ENCODE results near the gene TFDP1.

The TFDP1 gene

DNA sequence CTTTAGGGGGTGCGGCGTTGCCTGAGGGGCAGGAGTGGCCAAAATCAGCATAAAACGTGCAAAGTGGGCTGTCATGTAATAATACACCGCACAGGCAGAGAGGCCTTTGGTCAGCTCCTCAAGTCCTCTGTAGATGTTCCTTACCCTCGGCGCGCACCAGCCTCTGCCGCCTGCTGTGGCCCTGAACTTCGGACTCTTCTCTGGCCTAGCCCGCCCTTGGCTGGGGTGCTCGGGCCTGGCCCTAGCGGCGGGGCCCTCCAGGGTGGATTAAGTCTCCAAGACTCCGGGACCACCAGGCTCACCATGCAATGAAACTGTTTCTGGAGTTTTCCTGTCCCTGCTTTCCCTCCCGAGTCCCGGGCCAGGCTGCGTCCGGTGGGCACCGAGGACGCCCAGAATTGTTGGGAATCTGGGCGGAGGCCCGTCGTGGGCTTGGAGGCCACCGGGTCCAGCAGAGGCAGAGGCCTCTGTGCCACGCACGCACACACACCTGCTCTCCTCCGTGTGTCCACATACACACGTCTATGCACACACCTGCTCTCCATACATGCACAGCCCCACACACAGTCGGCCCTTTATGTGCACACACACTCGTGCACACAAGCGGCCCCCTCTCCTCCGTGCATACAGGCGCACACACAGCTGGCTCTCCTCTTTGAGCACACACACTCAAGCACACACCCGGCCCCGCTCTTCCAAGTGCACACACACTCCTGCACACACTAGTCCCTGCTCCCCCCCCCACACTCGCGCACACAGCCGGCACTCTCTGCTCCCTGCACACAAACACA lies 1.5 kb upstream of the TFDP1 start:
- no peak for DNase-seq (ENCODE audit: low read depth)
- H3K4me3 ChIP-seq (ENCODE audit: low read depth, low read length) = no peak overlapping the region
- TF ChIP-seq, protein P1, sequence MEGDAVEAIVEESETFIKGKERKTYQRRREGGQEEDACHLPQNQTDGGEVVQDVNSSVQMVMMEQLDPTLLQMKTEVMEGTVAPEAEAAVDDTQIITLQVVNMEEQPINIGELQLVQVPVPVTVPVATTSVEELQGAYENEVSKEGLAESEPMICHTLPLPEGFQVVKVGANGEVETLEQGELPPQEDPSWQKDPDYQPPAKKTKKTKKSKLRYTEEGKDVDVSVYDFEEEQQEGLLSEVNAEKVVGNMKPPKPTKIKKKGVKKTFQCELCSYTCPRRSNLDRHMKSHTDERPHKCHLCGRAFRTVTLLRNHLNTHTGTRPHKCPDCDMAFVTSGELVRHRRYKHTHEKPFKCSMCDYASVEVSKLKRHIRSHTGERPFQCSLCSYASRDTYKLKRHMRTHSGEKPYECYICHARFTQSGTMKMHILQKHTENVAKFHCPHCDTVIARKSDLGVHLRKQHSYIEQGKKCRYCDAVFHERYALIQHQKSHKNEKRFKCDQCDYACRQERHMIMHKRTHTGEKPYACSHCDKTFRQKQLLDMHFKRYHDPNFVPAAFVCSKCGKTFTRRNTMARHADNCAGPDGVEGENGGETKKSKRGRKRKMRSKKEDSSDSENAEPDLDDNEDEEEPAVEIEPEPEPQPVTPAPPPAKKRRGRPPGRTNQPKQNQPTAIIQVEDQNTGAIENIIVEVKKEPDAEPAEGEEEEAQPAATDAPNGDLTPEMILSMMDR (IDR thresholded peaks at IDR 0.05; ENCODE audit: control insufficient read depth, extremely low read depth, insufficient read depth) = no peak

DNA sequence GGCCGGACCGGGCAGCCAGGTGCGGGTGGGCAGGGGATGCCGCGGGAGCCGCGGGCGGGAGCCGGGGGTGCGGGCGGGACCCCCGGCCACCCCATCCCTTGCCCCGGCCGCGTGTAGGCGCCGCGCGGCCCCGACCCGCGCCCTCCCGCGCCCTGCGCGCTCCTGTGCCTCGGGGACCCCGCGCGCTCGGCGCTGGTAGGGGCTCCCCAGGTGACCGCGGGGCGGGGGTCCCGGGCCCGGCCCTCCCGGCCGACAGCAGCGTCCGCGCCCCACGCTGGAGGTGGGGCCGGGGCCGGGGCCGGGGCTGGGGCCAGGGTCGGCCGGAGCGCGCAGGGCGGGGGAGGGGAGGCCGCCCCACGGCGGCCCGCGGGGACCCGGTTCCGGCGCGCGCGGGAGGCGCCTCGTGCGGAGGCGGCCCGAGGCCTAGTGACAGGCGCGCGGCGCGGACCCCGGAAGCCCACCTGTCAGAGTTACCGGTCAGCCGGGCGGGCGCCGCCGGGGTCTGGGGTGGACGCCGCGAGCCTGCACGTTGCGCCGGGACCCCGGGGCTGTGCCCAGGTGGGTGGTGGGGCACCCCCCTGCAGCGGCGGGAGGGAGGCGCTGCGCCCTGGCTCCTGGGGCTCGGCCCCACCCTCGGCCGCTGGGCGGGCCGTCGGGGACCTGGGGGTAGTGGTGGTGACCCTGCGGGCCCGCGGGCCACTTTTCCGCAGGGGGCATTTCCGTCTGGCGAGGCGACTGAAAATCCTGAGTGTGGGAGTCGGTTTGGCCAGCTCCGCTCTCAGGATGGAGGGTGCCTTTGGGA lies 518 bp downstream of the TFDP1 start:
- TF ChIP-seq, protein P1 (IDR thresholded peaks at IDR 0.05; ENCODE audit: control insufficient read depth, extremely low read depth, insufficient read depth) = no peak
- H3K4me3 ChIP-seq (ENCODE audit: low read depth, low read length) = peak overlapping the region; percentile 67
- DNase-seq (ENCODE audit: low read depth) = no peak

DNA sequence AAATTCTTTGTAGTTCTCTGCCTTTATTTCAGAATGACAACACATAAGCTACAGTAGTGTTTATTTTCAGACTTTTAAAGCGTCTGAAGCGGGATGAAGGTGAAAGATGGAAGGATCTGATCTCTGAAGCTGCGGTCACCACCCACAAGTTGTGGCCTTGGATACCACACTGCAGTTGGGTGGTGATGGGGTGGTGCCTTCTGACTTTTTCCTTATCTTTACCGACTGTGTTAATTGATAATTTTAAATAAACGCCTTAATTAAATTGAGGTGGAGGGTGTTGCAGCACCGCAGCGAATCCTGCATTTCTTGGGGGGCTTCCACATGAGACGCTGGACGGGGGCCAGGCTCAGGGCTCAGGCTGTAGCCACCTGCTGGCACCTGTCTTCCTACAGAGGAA lies 1.3 kb downstream of the TFDP1 start:
- DNase-seq (ENCODE audit: low read depth) = no peak
- peak overlapping the region; percentile 67 for H3K4me3 ChIP-seq (ENCODE audit: low read depth, low read length)
- TF ChIP-seq, protein P1 (IDR thresholded peaks at IDR 0.05; ENCODE audit: control insufficient read depth, extremely low read depth, insufficient read depth) = no peak

DNA sequence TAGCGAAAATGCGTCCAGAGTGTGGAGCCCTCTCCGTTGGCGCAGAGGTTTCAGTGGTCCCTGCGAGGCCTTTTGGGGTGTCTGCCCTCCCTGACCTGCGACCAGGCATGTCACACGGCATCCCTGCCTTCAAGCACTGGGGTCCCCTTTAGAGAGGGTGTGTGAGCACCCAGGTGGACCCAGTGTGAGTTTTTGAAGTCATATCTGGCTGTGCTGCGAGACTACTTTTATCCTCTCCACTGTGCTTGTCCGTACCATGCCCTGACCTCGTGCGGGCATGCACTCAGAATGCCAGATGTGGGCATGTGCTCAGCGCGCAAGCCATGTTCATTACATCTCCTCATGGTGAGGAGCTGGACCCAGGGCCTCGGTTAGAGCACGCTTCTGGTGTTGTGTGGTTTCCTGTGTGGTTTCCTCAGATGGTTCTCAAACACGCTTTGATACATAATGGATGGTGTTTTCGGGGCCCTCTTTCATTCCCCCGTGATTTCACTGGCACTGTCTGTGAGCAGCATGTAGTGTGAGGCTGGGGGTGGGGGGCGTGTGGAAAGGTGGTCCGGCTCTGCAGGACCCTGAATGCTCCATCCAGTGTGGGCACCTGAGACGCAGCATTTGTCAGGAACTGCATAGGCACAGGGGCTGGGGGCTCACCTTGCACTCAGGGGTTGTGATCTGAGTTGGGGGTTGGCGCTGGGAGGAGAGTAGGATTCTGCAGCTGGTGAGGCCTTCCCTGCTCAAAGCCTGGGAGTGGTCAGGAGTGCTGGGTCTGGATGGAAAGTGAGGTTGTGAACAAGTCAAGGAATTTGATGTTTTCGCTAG lies 2.3 kb downstream of the TFDP1 start:
- DNase-seq (ENCODE audit: low read depth) = no peak
- H3K4me3 ChIP-seq (ENCODE audit: low read depth, low read length) = no peak overlapping the region
- TF ChIP-seq, protein P1 (IDR thresholded peaks at IDR 0.05; ENCODE audit: control insufficient read depth, extremely low read depth, insufficient read depth) = no peak

DNA sequence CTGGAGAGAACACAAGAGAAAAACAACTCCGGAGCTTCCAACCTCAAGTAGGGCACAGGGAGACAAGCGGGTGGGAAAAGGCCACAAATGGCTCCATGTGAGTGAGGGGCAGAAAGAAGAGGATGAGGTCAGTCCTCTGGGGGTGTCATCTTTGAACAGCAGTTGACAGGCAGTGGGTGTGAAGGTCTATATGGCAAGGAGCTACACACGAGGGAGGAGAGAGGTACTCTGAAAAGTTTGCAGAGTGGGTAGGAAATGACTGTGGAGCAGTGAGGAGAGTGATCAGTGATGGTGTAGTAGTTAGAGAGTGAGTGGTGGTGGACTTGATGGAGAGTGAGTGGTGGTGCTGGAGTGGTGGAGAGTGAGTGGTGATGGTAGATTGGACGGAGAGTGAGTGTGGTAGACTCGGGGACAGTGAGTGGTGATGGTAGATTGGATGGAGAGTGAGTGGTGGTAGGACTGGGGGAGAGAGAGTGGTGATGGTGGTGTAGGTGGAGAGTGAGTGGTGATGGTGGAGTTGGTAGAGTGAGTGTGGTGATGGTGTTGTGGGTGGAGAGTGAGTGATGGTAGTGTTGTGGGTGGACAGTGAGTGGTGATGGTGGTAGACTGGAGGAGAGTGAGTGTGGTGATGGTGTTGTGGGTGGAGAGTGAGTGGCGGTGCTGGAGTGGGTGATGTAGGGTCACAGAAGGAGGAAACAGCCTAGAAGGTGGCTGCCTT lies 4.0 kb downstream of the TFDP1 start:
- TF ChIP-seq, protein P1 (IDR thresholded peaks at IDR 0.05; ENCODE audit: control insufficient read depth, extremely low read depth, insufficient read depth) = no peak
- H3K4me3 ChIP-seq (ENCODE audit: low read depth, low read length) = no peak overlapping the region
- DNase-seq (ENCODE audit: low read depth) = no peak

Measured in LNCaP clone FGC (cell line).